HepG2 (cell line): ENCODE measurements around the gene TNPO3. TPM values are rescaled to one million over a fixed set of nuclear protein-coding genes. Genes with fewer than 3 reads are reported as not detected.

Source experiments
- ATAC-seq: fragments of 200-7000 bp; cut with Tn5 transposase; 3 replicates; pipeline ENCODE4 v1.9.1; 2020; ENCODE audit warnings: mild to moderate bottlenecking, moderate library complexity
- BruUV-seq: library from RNA; stranded (reverse); fragments of 400-500 nt; replicated peaks from 2 replicates; lab custom pipeline; 2021; lab: Mats Ljungman, UMichigan
- CTCF ChIA-PET: fragments of 300-600 bp; formaldehyde crosslinking; extraction: SDS; loops from one replicate; lab custom pipeline; 2021; ENCODE audit warnings: low total read pairs, inconsistent platforms, low intra/inter-chr PET ratio; lab: Yijun Ruan, JAX
- POLR2A ChIA-PET: fragments of 350-600 bp; sonication (Branson Sonifier 250); formaldehyde crosslinking; loops from one replicate; lab custom pipeline; 2020; ENCODE audit warnings: antibody characterized with exemption, inconsistent platforms; lab: Yijun Ruan, JAX
- DNase-seq: peaks from one replicate; pipeline ENCODE4 v3.0.0-alpha.2; 2015; ENCODE audit warnings: low spot score
- FAIRE-seq: peaks from 3 replicates; lab custom pipeline; 2011; peaks lifted over from hg19 to GRCh38; lab: Jason Lieb, UNC
- H2AFZ ChIP-seq: one replicate; pipeline ENCODE4 v1.6.1; 2011; ENCODE audit warnings: low read length, inconsistent platforms
- H3K27ac ChIP-seq: fragments of 300-600 bp; 3 replicates; pipeline ENCODE4 v1.8.0; 2011; ENCODE audit warnings: mixed run types, mild to moderate bottlenecking, mixed read lengths, low read length, inconsistent platforms; ENCODE audit not compliant: insufficient read depth; ENCODE audit errors: extremely low read length
- H3K27me3 ChIP-seq, 2 experiments: fragments of 200-600 bp in 1 of 2; 2 replicates in 1 of 2; 3 replicates in 1 of 2; pipeline versions ENCODE4 v1.6.0 to v1.8.0; 2011; ENCODE audit warnings: low read length in 2 of 2, mild to moderate bottlenecking in 2 of 2, moderate library complexity in 2 of 2, inconsistent platforms in 1 of 2; ENCODE audit not compliant: insufficient read depth in 2 of 2, control insufficient read depth in 1 of 2
- H3K36me3 ChIP-seq, 2 experiments: fragments of 200-600 bp in 1 of 2; replicated peaks in 1 of 2; 2 replicates in 1 of 2; 3 replicates in 1 of 2; pipeline versions ENCODE4 v1.5.1 to v1.8.0; 2011; ENCODE audit warnings: low read length in 2 of 2, inconsistent platforms in 1 of 2; ENCODE audit not compliant: insufficient read depth in 2 of 2, control insufficient read depth in 1 of 2
- H3K4me1 ChIP-seq: 2 replicates; pipeline ENCODE4 v1.5.1; 2012; ENCODE audit warnings: low read length, inconsistent platforms; ENCODE audit not compliant: insufficient read depth
- H3K4me2 ChIP-seq: 2 replicates; pipeline ENCODE4 v1.6.0; 2011; ENCODE audit warnings: low read depth, low read length, inconsistent platforms
- H3K4me3 ChIP-seq, 3 experiments: fragments of 200-600 bp in 1 of 3; sonication (generic), shearing (Covaris generic) in 1 of 3; replicated peaks in 1 of 3; 2 replicates each; pipeline ENCODE4 v1.5.1; 2011 to 2016; ENCODE audit warnings: low read length in 3 of 3, inconsistent platforms in 2 of 3, low read depth in 2 of 3, mild to moderate bottlenecking in 2 of 3, control low read depth in 1 of 3, mixed read lengths in 1 of 3; ENCODE audit not compliant: insufficient read depth in 1 of 3
- H3K79me2 ChIP-seq: one replicate; pipeline ENCODE4 v1.6.1; 2011; ENCODE audit warnings: low read length, inconsistent platforms; ENCODE audit not compliant: insufficient read depth
- H3K9ac ChIP-seq: 2 replicates; pipeline ENCODE4 v1.6.0; 2011; ENCODE audit warnings: mild to moderate bottlenecking, low read depth, low read length, inconsistent platforms; ENCODE audit not compliant: insufficient read depth
- H3K9me3 ChIP-seq: 2 replicates; pipeline ENCODE4 v1.5.1; 2012; ENCODE audit warnings: mild to moderate bottlenecking, low read length
- H4K20me1 ChIP-seq: 2 replicates; pipeline ENCODE4 v1.6.0; 2011; ENCODE audit warnings: inconsistent platforms, mild to moderate bottlenecking, low read length, moderate library complexity; ENCODE audit not compliant: insufficient read depth
- ZFX ChIP-seq: sonication (generic); formaldehyde crosslinking; IDR thresholded peaks from 2 replicates; pipeline ENCODE4 v1.4.0; 2020; ENCODE audit warnings: mild to moderate bottlenecking, low read depth, missing genetic modification reagents, moderate library complexity
- ZNF292 ChIP-seq: sonication (generic); formaldehyde crosslinking; IDR thresholded peaks from 2 replicates; pipeline ENCODE4 v1.8.1; 2022; ENCODE audit warnings: mild to moderate bottlenecking, low read depth, missing genetic modification reagents, borderline replicate concordance
- ZNF33A ChIP-seq: sonication (generic); formaldehyde crosslinking; IDR thresholded peaks from 2 replicates; pipeline ENCODE4 v1.5.1; 2020; ENCODE audit warnings: missing genetic modification reagents, mild to moderate bottlenecking, moderate library complexity, borderline replicate concordance
- ZSCAN29 ChIP-seq: sonication (generic); formaldehyde crosslinking; conservative IDR thresholded peaks from 2 replicates; pipeline ENCODE4 v1.4.0; 2020; ENCODE audit warnings: mild to moderate bottlenecking, missing genetic modification reagents
- WGBS: methylation state at CpG from one replicate; pipeline ENCODE4 v1.1.6; 2017; ENCODE audit warnings: low lambda C conversion rate; 5-methylcytosine and 5-hydroxymethylcytosine counted together
- in situ Hi-C: cut with HindIII; loops from 2 replicates; pipeline ENCODE4 v1.10.0; 2017; ENCODE audit warnings: low pct_unique_long_range_greater_than_20kb; ENCODE audit not compliant: extremely low pct_ligation_motif_present
- intact Hi-C: fragments of 100-400 bp; cut with micrococcal nuclease; formaldehyde crosslinking; loops from one replicate; pipeline ENCODE4 v1.10.0; 2022; ENCODE audit not compliant: unreplicated experiment
- polyA plus RNA-seq, 8 experiments: library from polyadenylated mRNA; depleted of rRNA in 3 of 8; stranded (reverse) in 7 of 8; unstranded in 1 of 8; fragments of >200 nt; fragmentation: Illumina TruSeq in 4 of 8; extraction: Trizol in 4 of 8; gene quantifications; 2 replicates each; pipeline versions ENCODE4 v1.2.1 to v1.2.3, GENCODE V29; 2011 to 2016; ENCODE audit warnings: low read depth in 4 of 8, missing spikeins in 1 of 8, mixed read lengths in 1 of 8; ENCODE audit not compliant: insufficient read depth in 1 of 8
- total RNA-seq, 5 experiments: library from RNA; depleted of rRNA; stranded (reverse); fragments of >200 nt; fragmentation: Illumina TruSeq; extraction: Trizol; gene quantifications; 2 replicates each; pipeline ENCODE4 v1.2.3, GENCODE V29; 2016; ENCODE audit warnings: low read depth in 1 of 5
- TF ChIP-seq, protein P1 (sequence below): sonication (generic); formaldehyde crosslinking; IDR thresholded peaks from 2 replicates; pipeline ENCODE4 v1.8.1; 2023; ENCODE audit warnings: mild to moderate bottlenecking, moderate library complexity, missing genetic modification reagents
- TF ChIP-seq, protein P2 (sequence below): sonication (generic); formaldehyde crosslinking; IDR thresholded peaks from 2 replicates; pipeline ENCODE4 v1.5.0; 2020; ENCODE audit warnings: missing genetic modification reagents, mild to moderate bottlenecking, borderline replicate concordance
- TF ChIP-seq, protein P3 (sequence below): sonication (generic); formaldehyde crosslinking; IDR thresholded peaks from 2 replicates; pipeline ENCODE4 v1.5.1; 2020; ENCODE audit warnings: missing genetic modification reagents, mild to moderate bottlenecking, borderline replicate concordance
- TF ChIP-seq, protein P4 (sequence below): sonication (generic); formaldehyde crosslinking; IDR thresholded peaks from 2 replicates; pipeline ENCODE4 v1.4.0; 2020; ENCODE audit warnings: mild to moderate bottlenecking, missing genetic modification reagents

TNPO3 gene
- total and polyA plus RNA-seq, 2 of the 13 experiments (the other 11 are each of a cell fraction or from before 2014, with no cell fraction given): 23.8 to 44.6 TPM

DNA sequence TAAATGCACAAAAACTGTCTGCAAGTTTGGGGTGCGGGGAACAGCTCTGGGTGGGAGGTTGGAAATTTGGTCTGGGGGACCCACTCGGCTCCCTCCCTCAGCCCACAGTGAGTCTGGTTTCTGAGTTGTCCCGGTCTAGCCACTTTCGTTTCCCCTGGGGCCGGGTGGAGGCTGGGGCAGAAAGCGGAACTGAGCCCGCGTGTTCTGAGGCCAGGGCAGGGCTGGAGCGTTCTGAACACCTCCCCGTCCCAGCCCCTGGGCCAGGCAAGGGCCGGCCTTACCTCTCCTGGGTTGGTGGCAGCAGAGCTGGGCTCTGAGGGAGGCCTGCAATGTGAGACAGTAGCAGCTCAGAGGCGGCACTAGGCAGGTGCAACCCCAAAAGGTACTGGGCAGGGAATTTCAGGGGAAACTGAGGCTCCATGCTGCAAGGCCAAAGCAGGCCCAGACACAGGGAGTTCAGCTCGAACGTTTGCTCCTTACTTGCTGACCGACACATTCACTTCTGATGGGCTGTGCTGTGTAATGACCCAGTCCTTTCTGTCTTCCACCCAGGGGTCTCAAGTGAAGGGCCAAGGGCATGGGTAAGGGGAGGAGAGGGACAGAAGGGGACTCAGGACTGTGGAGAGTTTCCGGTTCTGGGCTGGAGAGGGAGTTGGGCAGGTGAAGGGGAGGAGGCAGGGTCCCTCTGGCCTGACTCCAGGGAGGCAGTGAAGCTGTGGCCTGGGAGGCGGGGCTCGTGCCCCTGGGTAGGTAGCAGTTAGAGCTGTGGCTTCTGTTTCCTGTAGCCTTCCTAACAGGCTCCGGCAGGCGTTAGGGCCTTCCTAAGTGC is 114.2 kb downstream of the TNPO3 start (continued):
- TF ChIP-seq, protein P1, sequence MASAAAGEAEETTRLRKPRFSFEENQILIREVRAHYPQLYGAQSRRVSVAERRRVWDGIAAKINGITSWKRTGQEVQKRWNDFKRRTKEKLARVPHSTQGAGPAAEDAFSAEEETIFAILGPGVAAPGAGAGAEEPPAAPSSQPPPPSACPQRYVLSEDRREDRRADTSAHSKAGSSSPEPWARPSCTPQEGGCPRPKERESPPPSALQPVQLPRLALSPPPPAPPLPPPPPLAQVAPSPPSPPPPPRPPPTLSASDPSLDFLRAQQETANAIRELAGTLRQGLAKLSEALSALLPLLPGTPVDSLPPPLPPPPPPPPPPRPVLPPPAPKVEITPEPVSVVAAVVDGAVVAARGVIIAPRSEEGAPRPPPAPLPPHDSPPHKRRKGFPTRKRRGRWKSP (CRISPR knock-in tag): 0 out of 2 replicates have a peak, but pooled peaks have one; percentile 9
- peak; percentile 69 for TF ChIP-seq ZFX
- TF ChIP-seq, protein P2, sequence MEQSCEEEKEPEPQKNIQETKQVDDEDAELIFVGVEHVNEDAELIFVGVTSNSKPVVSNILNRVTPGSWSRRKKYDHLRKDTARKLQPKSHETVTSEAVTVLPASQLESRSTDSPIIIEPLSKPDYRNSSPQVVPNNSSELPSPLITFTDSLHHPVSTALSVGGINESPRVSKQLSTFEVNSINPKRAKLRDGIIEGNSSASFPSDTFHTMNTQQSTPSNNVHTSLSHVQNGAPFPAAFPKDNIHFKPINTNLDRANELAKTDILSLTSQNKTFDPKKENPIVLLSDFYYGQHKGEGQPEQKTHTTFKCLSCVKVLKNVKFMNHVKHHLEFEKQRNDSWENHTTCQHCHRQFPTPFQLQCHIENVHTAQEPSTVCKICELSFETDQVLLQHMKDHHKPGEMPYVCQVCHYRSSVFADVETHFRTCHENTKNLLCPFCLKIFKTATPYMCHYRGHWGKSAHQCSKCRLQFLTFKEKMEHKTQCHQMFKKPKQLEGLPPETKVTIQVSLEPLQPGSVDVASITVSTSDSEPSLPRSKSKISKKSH: peak; percentile 68
- TF ChIP-seq, all 625 proteins: peak for 27

DNA sequence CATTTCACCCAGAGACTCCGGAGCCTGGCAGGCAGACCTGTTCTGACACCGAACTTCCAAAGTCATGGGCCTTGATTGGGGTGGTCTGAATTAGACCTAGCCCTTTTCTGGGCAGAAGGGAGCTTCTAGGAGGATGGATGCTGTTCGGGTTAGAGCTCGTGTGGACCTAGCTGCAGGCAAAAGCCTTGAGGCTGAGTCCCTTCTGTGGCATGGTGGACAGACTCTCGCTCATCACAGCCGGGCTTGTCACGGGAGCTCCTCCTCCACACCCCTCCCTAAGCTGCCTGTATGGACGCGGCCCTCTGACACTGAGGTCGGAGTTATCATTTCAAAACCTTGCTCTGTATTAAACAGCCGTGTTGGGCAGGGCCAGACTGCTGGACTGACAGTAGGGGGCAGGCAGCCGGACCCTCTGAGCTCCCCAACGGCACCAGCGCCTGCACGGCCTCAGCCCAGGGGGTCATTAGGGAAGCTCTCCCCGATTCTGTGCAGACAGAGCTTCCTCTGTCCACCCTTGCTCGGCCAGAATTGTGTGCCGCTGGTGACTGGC is 115.0 kb downstream of the TNPO3 start:
- H3K9me3 ChIP-seq: no peaks in the 10 kb centered on the region
- DNase-seq (no peak), FAIRE-seq (no peak), ATAC-seq (peak; percentile 64)
- ChIA-PET CTCF (no interaction called here), POLR2A (no interaction called here)
- no peaks in the 10 kb centered on the region for H3K79me2 ChIP-seq
- peak overlapping the region; percentile 34 for H2AFZ ChIP-seq
- no peaks in the 10 kb centered on the region for H3K36me3 ChIP-seq
- H3K4me3 ChIP-seq: peak overlapping the region; percentile 56 to 75 (median 65)
- no TSS peak for BruUV-seq
- peak overlapping the region; percentile 21; the same call in 1 of the 2 replicates for H3K9ac ChIP-seq
- in situ Hi-C loops (no loop called here), intact Hi-C loops (no loop called here)
- peaks cover 57% of the 10 kb centered on the region for H3K4me1 ChIP-seq
- H3K27ac ChIP-seq: no peak overlapping the region
- peak overlapping the region; percentile 92 for H3K4me2 ChIP-seq
- no peaks in the 10 kb centered on the region for H4K20me1 ChIP-seq
- H3K27me3 ChIP-seq: peaks cover 1 to 14% of the 10 kb centered on the region in 2 experiments; a peak in 4 of 5 replicates
- WGBS: 0% methylated on average over 3 of the region's 18 CpGs
- TF ChIP-seq, protein P3, sequence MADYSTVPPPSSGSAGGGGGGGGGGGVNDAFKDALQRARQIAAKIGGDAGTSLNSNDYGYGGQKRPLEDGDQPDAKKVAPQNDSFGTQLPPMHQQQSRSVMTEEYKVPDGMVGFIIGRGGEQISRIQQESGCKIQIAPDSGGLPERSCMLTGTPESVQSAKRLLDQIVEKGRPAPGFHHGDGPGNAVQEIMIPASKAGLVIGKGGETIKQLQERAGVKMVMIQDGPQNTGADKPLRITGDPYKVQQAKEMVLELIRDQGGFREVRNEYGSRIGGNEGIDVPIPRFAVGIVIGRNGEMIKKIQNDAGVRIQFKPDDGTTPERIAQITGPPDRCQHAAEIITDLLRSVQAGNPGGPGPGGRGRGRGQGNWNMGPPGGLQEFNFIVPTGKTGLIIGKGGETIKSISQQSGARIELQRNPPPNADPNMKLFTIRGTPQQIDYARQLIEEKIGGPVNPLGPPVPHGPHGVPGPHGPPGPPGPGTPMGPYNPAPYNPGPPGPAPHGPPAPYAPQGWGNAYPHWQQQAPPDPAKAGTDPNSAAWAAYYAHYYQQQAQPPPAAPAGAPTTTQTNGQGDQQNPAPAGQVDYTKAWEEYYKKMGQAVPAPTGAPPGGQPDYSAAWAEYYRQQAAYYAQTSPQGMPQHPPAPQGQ (CRISPR knock-in tag): no peak
- peak; percentile 96 for TF ChIP-seq ZSCAN29 (CRISPR knock-in tag)
- TF ChIP-seq ZNF292 (CRISPR knock-in tag): 0 out of 2 replicates have a peak, but pooled peaks have one; percentile 15
- TF ChIP-seq ZNF33A (CRISPR knock-in tag): no peak
- TF ChIP-seq, protein P4, sequence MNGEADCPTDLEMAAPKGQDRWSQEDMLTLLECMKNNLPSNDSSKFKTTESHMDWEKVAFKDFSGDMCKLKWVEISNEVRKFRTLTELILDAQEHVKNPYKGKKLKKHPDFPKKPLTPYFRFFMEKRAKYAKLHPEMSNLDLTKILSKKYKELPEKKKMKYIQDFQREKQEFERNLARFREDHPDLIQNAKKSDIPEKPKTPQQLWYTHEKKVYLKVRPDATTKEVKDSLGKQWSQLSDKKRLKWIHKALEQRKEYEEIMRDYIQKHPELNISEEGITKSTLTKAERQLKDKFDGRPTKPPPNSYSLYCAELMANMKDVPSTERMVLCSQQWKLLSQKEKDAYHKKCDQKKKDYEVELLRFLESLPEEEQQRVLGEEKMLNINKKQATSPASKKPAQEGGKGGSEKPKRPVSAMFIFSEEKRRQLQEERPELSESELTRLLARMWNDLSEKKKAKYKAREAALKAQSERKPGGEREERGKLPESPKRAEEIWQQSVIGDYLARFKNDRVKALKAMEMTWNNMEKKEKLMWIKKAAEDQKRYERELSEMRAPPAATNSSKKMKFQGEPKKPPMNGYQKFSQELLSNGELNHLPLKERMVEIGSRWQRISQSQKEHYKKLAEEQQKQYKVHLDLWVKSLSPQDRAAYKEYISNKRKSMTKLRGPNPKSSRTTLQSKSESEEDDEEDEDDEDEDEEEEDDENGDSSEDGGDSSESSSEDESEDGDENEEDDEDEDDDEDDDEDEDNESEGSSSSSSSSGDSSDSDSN (CRISPR knock-in tag): peak; percentile 32; the same call in 1 of the 2 replicates
